A673 (cell line): ENCODE measurements around the gene XIAP.

ENCODE experiments used
- CTCF ChIP-seq: fragments of 300-800, 200-600 bp; sonication (generic); conservative IDR thresholded peaks from 2 replicates; pipeline ENCODE4 v1.5.1; 2017; ENCODE audit warnings: low read depth, mild to moderate bottlenecking, antibody characterized with exemption, low read length, moderate library complexity, mixed read lengths
- EZH2 ChIP-seq: fragments of 200-600 bp; sonication (generic); IDR thresholded peaks from 2 replicates; pipeline ENCODE4 v1.6.1; 2017; ENCODE audit warnings: borderline replicate concordance, low read depth, mild to moderate bottlenecking, mixed read lengths, antibody characterized with exemption, low read length; ENCODE audit not compliant: poor library complexity, severe bottlenecking

GRCh38 chrX:123923211-123923610 is 63.4 kb downstream of the XIAP start:
- TF ChIP-seq CTCF (no peak), EZH2 (no peak)
